ENCODE measurements around the gene P4HB. TPM values are rescaled to one million over a fixed set of nuclear protein-coding genes. Genes with fewer than 3 reads are reported as not detected.

Gene P4HB
- total and polyA plus RNA-seq, 2 experiments from 2014 or later: 206 to 620 TPM

- no peaks in the 10 kb centered on the region for H3K9me3 Mint-ChIP-seq
- Histone ChIP-seq H3K9me2 (ENCODE audit: insufficient read depth) (no peaks in the 10 kb centered on the region), H3K36me3 (ENCODE audit: insufficient read depth) (no peaks in the 10 kb centered on the region), H3K4me3 (no peak overlapping the region), H3K27ac (ENCODE audit: low read depth) (no peak overlapping the region), H3K27me3 (ENCODE audit: insufficient read depth) (no peaks in the 10 kb centered on the region), H3K79me2 (replicated peaks; ENCODE audit: insufficient read depth) (peaks cover 9% of the 10 kb centered on the region), H3K4me2 (no peak overlapping the region), H2AFZ (no peak overlapping the region), H3F3A (replicated peaks; ENCODE audit: low read depth) (peaks cover 24% of the 10 kb centered on the region; the same call in 1 of the 2 replicates), H3K4me1 (ENCODE audit: insufficient read depth) (peaks cover 11% of the 10 kb centered on the region), H4K20me1 (replicated peaks; ENCODE audit: insufficient read depth) (no peaks in the 10 kb centered on the region; the same call in 1 of the 2 replicates)
- H3K27ac Mint-ChIP-seq: no peak overlapping the region
- ATAC-seq (no peak), DNase-seq (ENCODE audit: low spot score) (no peak)
- peaks cover 25% of the 10 kb centered on the region for H3K4me1 Mint-ChIP-seq
- H3K27me3 Mint-ChIP-seq (ENCODE audit: insufficient read depth, low read depth, poor library complexity): peaks cover 9% of the 10 kb centered on the region
- no peaks in the 10 kb centered on the region; the same call in 1 of the 3 replicates for H3K36me3 Mint-ChIP-seq (ENCODE audit: low read depth)
- no peak for TF ChIP-seq EZH2phosphoT487 (IDR thresholded peaks at IDR 0.05; ENCODE audit: unreplicated experiment)
- no peak overlapping the region; the same call in 2 of the 3 replicates for H3K4me3 Mint-ChIP-seq
Observed at GRCh38 chr17:81829858-81830257, 30.5 kb downstream of the P4HB start.

DNA sequence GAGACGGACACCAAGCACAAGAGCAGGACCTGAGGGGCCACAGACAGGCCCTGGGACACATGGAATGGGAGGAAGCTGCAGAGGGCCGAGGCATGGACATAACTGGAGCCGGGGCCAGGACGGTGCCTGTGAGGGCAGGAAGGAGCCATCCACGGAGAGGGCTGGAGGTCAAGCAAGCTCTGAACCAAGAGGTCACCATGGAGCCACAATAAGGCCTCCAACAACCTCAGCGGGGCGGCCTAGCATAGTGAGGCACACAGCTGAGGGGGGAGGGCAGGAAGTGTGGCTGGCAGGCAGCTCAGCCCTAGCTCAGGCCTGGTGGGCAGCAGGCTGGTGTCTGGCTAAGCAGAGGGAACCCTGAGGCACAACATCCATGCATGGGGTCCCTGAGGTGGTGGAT lies 31.7 kb downstream of the P4HB start:
- H3K79me2 ChIP-seq (replicated peaks; ENCODE audit: insufficient read depth): peaks cover 6% of the 10 kb centered on the region
- H3K27ac ChIP-seq (ENCODE audit: low read depth): no peak overlapping the region
- no peaks in the 10 kb centered on the region; the same call in 2 of the 3 replicates for H3K36me3 Mint-ChIP-seq (ENCODE audit: low read depth)
- no peak overlapping the region for H3K4me3 Mint-ChIP-seq
- no peaks in the 10 kb centered on the region for H3K9me3 Mint-ChIP-seq
- H3K4me1 ChIP-seq (ENCODE audit: insufficient read depth): peaks cover 4% of the 10 kb centered on the region
- no peak overlapping the region for H3K4me2 ChIP-seq
- H3F3A ChIP-seq (replicated peaks; ENCODE audit: low read depth): peaks cover 15% of the 10 kb centered on the region; the same call in 1 of the 2 replicates
- H3K4me1 Mint-ChIP-seq: peaks cover 25% of the 10 kb centered on the region
- no peaks in the 10 kb centered on the region for H3K27me3 ChIP-seq (ENCODE audit: insufficient read depth)
- H3K27me3 Mint-ChIP-seq (ENCODE audit: insufficient read depth, low read depth, poor library complexity): peaks cover 9% of the 10 kb centered on the region
- DNase-seq (ENCODE audit: low spot score) (no peak), ATAC-seq (no peak)
- H2AFZ ChIP-seq: no peak overlapping the region
- H4K20me1 ChIP-seq (replicated peaks; ENCODE audit: insufficient read depth): no peaks in the 10 kb centered on the region; the same call in 1 of the 2 replicates
- no peak overlapping the region for H3K4me3 ChIP-seq
- no peak overlapping the region for H3K27ac Mint-ChIP-seq
- H3K36me3 ChIP-seq (ENCODE audit: insufficient read depth): no peaks in the 10 kb centered on the region
- H3K9me2 ChIP-seq (ENCODE audit: insufficient read depth): no peaks in the 10 kb centered on the region
- TF ChIP-seq POLR2AphosphoS5 (IDR thresholded peaks at IDR 0.05; ENCODE audit: low read depth): no peak
- TF ChIP-seq JUNB (IDR thresholded peaks at IDR 0.05; ENCODE audit: unreplicated experiment): no peak
- no peak for TF ChIP-seq EZH2 (IDR thresholded peaks at IDR 0.05; ENCODE audit: low read depth, unreplicated experiment)
- TF ChIP-seq, protein P1, sequence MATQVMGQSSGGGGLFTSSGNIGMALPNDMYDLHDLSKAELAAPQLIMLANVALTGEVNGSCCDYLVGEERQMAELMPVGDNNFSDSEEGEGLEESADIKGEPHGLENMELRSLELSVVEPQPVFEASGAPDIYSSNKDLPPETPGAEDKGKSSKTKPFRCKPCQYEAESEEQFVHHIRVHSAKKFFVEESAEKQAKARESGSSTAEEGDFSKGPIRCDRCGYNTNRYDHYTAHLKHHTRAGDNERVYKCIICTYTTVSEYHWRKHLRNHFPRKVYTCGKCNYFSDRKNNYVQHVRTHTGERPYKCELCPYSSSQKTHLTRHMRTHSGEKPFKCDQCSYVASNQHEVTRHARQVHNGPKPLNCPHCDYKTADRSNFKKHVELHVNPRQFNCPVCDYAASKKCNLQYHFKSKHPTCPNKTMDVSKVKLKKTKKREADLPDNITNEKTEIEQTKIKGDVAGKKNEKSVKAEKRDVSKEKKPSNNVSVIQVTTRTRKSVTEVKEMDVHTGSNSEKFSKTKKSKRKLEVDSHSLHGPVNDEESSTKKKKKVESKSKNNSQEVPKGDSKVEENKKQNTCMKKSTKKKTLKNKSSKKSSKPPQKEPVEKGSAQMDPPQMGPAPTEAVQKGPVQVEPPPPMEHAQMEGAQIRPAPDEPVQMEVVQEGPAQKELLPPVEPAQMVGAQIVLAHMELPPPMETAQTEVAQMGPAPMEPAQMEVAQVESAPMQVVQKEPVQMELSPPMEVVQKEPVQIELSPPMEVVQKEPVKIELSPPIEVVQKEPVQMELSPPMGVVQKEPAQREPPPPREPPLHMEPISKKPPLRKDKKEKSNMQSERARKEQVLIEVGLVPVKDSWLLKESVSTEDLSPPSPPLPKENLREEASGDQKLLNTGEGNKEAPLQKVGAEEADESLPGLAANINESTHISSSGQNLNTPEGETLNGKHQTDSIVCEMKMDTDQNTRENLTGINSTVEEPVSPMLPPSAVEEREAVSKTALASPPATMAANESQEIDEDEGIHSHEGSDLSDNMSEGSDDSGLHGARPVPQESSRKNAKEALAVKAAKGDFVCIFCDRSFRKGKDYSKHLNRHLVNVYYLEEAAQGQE (IDR thresholded peaks at IDR 0.05; ENCODE audit: unreplicated experiment): no peak
- TF ChIP-seq CTCF (conservative IDR thresholded peaks at IDR 0.05; ENCODE audit: low read depth in 2 of 2): no peak
- TF ChIP-seq, protein P2, sequence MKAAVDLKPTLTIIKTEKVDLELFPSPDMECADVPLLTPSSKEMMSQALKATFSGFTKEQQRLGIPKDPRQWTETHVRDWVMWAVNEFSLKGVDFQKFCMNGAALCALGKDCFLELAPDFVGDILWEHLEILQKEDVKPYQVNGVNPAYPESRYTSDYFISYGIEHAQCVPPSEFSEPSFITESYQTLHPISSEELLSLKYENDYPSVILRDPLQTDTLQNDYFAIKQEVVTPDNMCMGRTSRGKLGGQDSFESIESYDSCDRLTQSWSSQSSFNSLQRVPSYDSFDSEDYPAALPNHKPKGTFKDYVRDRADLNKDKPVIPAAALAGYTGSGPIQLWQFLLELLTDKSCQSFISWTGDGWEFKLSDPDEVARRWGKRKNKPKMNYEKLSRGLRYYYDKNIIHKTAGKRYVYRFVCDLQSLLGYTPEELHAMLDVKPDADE (IDR thresholded peaks at IDR 0.05): no peak
- TF ChIP-seq CREB1 (CRISPR knock-in tag; IDR thresholded peaks at IDR 0.05; ENCODE audit: low read depth): no peak
- no peak for TF ChIP-seq ZNF462 (CRISPR knock-in tag; IDR thresholded peaks at IDR 0.05)
- no peak for TF ChIP-seq EZH2phosphoT487 (IDR thresholded peaks at IDR 0.05; ENCODE audit: unreplicated experiment)

Data from GM23338 (cell line).